Activated T-cell treated with anti-CD3 and anti-CD28 coated beads for 4 hours (primary cell): ENCODE results near the gene PITPNM3.

Experiments
- DNase-seq: peaks from one replicate; pipeline ENCODE4 v3.0.0-alpha.2; 2020

PITPNM3 gene

DNA sequence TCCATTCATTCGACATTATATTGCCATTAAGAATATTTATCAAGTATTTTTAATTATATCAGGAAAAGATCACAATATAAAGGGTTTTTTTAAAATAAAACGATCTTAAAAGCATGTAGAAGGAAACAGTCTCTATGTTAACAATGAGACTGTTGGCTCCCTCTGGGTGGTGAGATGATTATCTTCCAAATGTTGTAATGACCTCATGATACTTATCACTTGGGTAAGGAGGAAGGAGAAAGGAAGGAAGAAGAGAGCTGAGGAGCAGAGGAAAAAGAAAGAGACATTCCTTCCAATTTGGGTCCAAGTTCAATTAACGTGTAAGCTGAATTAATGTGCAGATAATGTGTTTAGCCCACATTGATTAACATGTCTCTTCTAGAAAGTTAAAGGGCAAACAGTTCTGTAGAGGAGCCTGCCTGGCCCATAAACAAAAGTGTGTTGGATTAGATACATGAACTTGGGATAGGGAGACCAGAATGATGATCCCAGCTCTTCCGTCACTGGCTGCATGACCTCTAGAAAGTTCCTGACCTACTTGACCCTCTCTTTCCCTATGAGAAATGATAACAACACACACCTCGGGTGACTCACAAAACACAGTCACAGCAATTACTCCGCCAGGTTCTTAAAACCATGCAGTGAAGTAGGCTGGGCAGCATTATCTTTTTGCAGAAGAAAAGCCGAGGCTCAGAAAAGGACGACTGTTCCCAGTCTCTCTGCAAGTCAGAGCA, 80.1 kb downstream of the PITPNM3 start:
- no peak for DNase-seq

DNA sequence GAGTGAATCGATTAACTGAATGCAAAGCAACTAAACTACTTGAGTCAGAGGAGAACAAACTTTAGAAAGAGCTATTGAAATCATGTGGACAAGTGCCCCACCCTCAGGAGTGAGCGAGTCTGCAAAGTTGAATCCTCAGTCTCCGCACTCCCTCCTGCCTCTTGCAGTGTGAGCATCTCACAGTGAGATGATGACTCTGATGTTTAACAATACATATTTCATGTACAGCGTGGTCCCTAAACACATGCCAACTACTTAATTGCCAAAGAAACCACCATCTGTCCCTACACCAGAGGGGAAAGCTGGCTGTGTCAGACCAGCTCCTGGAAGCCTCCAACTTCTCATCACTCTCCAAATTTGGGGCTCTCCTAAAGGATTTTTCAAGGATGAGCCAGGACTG, 80.9 kb downstream of the PITPNM3 start:
- DNase-seq, result no peak

DNA sequence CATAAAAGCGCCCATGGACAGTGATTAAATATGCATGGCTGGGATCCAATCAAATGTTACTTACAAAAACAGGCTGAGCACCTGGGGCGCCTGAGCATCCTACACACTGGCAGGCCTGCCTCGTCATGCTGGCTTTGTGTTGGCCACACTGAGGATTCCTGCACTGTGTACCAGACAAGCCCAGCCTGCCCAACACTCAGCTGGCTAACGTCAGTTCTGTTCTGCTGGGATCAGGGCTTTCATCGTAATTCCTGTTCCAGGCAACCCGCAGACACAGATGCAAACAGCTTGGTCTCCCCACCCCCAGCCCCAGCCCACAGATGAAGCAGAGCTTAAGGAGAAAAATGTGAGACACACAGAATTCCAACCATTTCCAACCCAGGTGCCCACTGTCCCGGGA, 81.4 kb downstream of the PITPNM3 start:
- no peak for DNase-seq

GRCh38 chr17:6474376-6474775, 82.0 kb downstream of the PITPNM3 start:
- DNase-seq, result no peak

GRCh38 chr17:6473128-6473767, 83.1 kb downstream of the PITPNM3 start:
- peak; percentile 56 for DNase-seq

DNA sequence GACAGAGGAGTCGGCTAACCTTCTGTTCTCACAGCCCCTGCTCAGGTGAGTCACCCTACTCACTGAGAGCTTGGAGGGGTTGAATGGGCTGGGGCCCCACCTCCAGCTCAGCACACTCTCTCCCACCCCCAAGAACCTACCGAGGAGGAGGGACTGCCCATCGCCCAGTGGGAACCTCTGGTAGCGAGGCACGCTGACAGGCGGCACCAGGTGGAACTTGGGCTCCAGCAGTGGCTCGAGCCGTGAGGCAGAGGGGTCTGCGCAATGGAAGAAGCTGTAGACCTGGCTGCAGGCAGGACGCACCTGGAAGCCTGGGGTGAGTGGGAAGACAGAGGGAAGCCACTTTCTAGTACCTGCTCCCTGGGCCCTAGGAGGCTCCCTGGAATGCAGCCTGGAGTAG, 83.8 kb downstream of the PITPNM3 start:
- DNase-seq, result no peak

- DNase-seq, result no peak
Measured at GRCh38 chr17:6471531-6472465, 84.6 kb downstream of the PITPNM3 start.

GRCh38 chr17:6470751-6471521, 85.4 kb downstream of the PITPNM3 start:
- no peak for DNase-seq

GRCh38 chr17:6470146-6470718, 86.1 kb downstream of the PITPNM3 start:
- DNase-seq, result no peak

- no peak for DNase-seq
Measured at GRCh38 chr17:6468051-6468790, 88.1 kb downstream of the PITPNM3 start.

- DNase-seq, result no peak
Measured at GRCh38 chr17:6467567-6467966, 88.8 kb downstream of the PITPNM3 start.

GRCh38 chr17:6465206-6466003, 91.0 kb downstream of the PITPNM3 start:
- DNase-seq, result no peak

GRCh38 chr17:6464446-6465041, 91.8 kb downstream of the PITPNM3 start:
- no peak for DNase-seq

- DNase-seq, result no peak
Measured at GRCh38 chr17:6463616-6464445, 92.5 kb downstream of the PITPNM3 start.

DNA sequence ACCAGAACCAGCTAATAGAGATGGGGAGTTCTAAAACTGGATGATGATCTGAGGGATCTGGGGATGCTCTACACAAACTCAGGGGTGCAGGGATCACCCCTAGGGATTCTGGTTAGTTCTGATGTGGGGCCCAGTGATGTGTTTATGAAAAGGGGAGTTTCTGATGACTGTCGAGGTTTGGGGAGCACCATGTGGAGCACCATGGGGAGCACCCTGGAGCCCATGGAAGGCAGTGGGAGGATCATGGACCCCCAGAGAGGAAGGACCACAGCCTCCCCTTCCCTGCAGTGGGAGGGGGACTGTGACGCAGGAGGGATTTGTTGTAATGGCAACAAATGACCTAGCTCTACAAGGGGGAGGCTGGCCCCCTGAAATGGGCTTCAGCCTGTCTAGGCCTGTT, 93.7 kb downstream of the PITPNM3 start:
- no peak for DNase-seq

GRCh38 chr17:6461792-6462524, 94.4 kb downstream of the PITPNM3 start:
- no peak for DNase-seq

GRCh38 chr17:6461246-6461645, 95.1 kb downstream of the PITPNM3 start:
- DNase-seq, result no peak

DNA sequence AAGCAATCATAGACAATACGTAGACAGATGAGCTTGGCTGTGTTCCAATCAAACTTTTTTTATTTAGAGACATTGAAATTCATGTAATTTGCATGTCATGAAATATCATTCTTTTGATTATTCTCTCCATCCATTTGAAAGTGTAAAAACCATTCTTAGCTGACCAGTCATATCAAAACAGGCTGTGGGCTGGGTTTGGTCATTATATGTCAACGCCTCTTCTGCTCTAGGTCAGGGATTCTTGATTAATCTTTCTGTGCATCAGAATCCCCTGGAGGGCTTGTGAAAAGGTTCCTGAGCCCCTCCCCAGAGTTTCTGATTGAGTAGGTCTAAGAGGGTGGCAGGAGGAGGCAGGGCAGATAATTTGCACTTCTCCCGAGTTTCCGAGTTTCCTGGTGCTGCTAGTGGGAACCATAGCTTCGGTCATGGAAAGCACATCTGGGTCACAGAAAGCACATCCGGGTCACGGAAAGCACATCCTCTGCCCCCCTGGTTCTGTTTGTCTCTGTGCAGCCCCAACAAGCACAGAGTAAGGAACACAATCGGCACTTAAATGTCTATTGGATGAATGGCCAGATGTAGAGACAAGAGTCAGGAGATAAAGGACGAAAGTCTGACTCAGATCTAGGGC, 95.7 kb downstream of the PITPNM3 start:
- DNase-seq, result no peak
